PFSK-1 (cell line): ENCODE data around the gene SUMF2.

Experiments
- FOXP2 ChIP-seq: optimal IDR thresholded peaks from 2 replicates; pipeline ENCODE3; 2011; ENCODE audit warnings: borderline replicate concordance, control low read depth, inconsistent platforms; ENCODE audit not compliant: insufficient read depth; ENCODE audit errors: extremely low read length, extremely low read depth
- POLR2AphosphoS5 ChIP-seq: IDR thresholded peaks from 2 replicates; pipeline ENCODE4 v1.6.1; 2012; ENCODE audit warnings: low read depth, mild to moderate bottlenecking, control low read depth, low read length, moderate library complexity
- REST ChIP-seq, 2 experiments: IDR thresholded peaks; 2 replicates each; pipeline versions ENCODE4 v1.6.1 to v1.8.0; 2011 to 2012; ENCODE audit warnings: low read depth in 2 of 2, low read length in 2 of 2, control low read depth in 1 of 2, inconsistent platforms in 1 of 2, mild to moderate bottlenecking in 1 of 2, moderate library complexity in 1 of 2; ENCODE audit not compliant: insufficient read depth in 1 of 2
- SIN3A ChIP-seq: IDR thresholded peaks from 2 replicates; pipeline ENCODE4 v1.6.1; 2012; ENCODE audit warnings: mild to moderate bottlenecking, low read length, moderate library complexity, borderline replicate concordance; ENCODE audit not compliant: insufficient read depth
- TAF1 ChIP-seq: IDR thresholded peaks from 2 replicates; pipeline ENCODE4 v1.6.1; 2012; ENCODE audit warnings: low read length, control low read depth, borderline replicate concordance; ENCODE audit not compliant: insufficient read depth

Gene SUMF2

GRCh38 chr7:56081626-56082340 is 17.7 kb downstream of the SUMF2 start:
- TF ChIP-seq REST (IDR thresholded peaks at IDR 0.05; ENCODE audit: insufficient read depth in 1 of 2, low read depth in 2 of 2, low read length in 2 of 2), result no peak
- no peak for TF ChIP-seq FOXP2
- TF ChIP-seq TAF1, result no peak
- TF ChIP-seq POLR2AphosphoS5, result no peak
- TF ChIP-seq SIN3A, result no peak

- no peak for TF ChIP-seq SIN3A
- no peak for TF ChIP-seq REST (IDR thresholded peaks at IDR 0.05; ENCODE audit: insufficient read depth in 1 of 2, low read depth in 2 of 2, low read length in 2 of 2)
- TF ChIP-seq POLR2AphosphoS5, result no peak
- TF ChIP-seq FOXP2, result no peak
- no peak for TF ChIP-seq TAF1
Observed at GRCh38 chr7:56083150-56083785, 19.2 kb downstream of the SUMF2 start.

DNA sequence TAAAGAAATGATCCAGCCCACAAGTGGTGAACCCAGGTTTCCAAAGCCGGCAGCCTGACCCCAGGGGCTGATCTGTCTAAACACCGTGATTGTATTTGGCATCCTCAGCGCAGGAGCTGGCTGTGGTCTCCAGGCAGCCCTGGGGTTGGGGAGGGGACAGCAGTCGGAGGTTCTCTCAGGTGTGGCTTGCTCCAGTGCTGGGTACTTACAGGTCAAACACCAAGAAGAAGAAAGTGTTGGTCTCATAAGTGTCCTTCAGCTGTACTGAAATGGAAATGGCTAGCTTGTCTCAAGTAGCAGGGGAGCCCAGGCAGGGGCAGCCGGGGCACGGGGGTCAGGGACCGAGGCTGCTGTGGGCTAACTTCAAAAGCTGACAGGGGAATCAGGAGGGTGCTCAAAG is 22.7 kb downstream of the SUMF2 start:
- no peak for TF ChIP-seq SIN3A

GRCh38 chr7:56087445-56087844 is 23.4 kb downstream of the SUMF2 start:
- no peak for TF ChIP-seq SIN3A
- no peak for TF ChIP-seq TAF1
- no peak for TF ChIP-seq REST (IDR thresholded peaks at IDR 0.05; ENCODE audit: insufficient read depth in 1 of 2, low read depth in 2 of 2, low read length in 2 of 2)
- TF ChIP-seq POLR2AphosphoS5, result no peak
- TF ChIP-seq FOXP2, result no peak

DNA sequence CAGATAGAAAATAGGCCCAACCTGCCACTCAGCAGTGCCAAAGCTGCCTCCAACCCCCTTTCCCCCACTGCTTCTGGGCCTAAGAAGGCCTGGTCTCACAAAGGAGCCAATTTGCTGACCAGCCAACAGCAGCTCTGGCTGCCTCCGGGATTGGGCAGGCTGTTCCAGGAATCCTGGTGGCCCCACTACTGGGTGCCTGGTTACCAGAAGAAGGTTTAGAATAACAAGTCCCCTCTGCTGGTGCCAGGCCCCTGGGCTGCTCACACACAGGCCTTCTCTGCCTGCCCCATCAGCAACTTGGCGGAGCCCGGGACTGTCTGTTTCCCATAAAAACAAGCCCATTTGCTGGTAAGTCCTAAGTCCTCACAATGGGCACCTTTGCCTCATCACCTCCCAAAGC is 27.5 kb downstream of the SUMF2 start:
- TF ChIP-seq POLR2AphosphoS5 (no peak), TAF1 (no peak), SIN3A (no peak), FOXP2 (no peak), REST (IDR thresholded peaks at IDR 0.05; ENCODE audit: insufficient read depth in 1 of 2, low read depth in 2 of 2, low read length in 2 of 2) (no peak)
